Panc1 (cell line): ENCODE results near the gene GPC6.

Source experiments
- CTCF ChIP-seq: fragments of 450-650 bp; IDR thresholded peaks from 2 replicates; pipeline ENCODE4 v1.5.1; 2017; ENCODE audit warnings: mild to moderate bottlenecking
- POLR2AphosphoS5 ChIP-seq: IDR thresholded peaks from 2 replicates; pipeline ENCODE4 v1.6.1; 2012; ENCODE audit warnings: mild to moderate bottlenecking, low read depth, low read length, moderate library complexity
- REST ChIP-seq, 2 experiments: IDR thresholded peaks; 2 replicates each; pipeline ENCODE4 v1.6.1; 2011 to 2012; ENCODE audit warnings: low read depth in 2 of 2, control low read depth in 1 of 2, low read length in 1 of 2, mild to moderate bottlenecking in 1 of 2, moderate library complexity in 1 of 2; ENCODE audit not compliant: insufficient read depth in 1 of 2
- TCF7L2 ChIP-seq: IDR thresholded peaks from 2 replicates; pipeline ENCODE4 v1.6.1; 2011; ENCODE audit warnings: mild to moderate bottlenecking, low read depth, low read length, inconsistent platforms

- TF ChIP-seq CTCF (no peak), REST (IDR thresholded peaks at IDR 0.05; ENCODE audit: insufficient read depth in 1 of 2, low read depth in 2 of 2, low read length in 1 of 2) (no peak), TCF7L2 (no peak), POLR2AphosphoS5 (no peak)
These were observed 1082.2 kb downstream of the GPC6 start for GRCh38 chr13:94308832-94309231.
